ENCODE measurements around the gene S1PR4.

DNA sequence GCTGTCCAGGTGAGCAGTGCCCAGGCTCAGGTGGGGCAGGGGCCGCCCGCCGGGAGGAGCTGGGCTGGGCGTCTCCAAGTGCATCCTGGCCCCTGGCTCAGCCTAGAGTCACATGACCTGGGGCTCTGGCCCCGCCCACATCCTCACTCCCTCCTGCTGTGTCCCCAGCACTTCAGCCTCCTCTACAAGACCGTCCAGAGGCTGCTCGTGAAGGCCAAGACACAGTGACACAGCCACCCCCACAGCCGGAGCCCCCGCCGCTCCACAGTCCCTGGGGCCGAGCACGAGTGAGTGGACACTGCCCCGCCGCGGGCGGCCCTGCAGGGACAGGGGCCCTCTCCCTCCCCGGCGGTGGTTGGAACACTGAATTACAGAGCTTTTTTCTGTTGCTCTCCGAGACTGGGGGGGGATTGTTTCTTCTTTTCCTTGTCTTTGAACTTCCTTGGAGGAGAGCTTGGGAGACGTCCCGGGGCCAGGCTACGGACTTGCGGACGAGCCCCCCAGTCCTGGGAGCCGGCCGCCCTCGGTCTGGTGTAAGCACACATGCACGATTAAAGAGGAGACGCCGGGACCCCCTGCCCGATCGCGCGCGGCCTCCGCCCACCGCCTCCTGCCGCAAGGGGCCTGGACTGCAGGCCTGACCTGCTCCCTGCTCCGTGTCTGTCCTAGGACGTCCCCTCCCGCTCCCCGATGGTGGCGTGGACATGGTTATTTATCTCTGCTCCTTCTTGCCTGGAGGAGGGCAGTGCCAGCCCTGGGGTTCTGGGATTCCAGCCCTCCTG is 29.1 kb downstream of the S1PR4 start:
- TF ChIP-seq, protein P1, sequence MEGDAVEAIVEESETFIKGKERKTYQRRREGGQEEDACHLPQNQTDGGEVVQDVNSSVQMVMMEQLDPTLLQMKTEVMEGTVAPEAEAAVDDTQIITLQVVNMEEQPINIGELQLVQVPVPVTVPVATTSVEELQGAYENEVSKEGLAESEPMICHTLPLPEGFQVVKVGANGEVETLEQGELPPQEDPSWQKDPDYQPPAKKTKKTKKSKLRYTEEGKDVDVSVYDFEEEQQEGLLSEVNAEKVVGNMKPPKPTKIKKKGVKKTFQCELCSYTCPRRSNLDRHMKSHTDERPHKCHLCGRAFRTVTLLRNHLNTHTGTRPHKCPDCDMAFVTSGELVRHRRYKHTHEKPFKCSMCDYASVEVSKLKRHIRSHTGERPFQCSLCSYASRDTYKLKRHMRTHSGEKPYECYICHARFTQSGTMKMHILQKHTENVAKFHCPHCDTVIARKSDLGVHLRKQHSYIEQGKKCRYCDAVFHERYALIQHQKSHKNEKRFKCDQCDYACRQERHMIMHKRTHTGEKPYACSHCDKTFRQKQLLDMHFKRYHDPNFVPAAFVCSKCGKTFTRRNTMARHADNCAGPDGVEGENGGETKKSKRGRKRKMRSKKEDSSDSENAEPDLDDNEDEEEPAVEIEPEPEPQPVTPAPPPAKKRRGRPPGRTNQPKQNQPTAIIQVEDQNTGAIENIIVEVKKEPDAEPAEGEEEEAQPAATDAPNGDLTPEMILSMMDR (conservative IDR thresholded peaks at IDR 0.05; ENCODE audit: low read depth in 2 of 2), result no peak
- TF ChIP-seq, protein P2, sequence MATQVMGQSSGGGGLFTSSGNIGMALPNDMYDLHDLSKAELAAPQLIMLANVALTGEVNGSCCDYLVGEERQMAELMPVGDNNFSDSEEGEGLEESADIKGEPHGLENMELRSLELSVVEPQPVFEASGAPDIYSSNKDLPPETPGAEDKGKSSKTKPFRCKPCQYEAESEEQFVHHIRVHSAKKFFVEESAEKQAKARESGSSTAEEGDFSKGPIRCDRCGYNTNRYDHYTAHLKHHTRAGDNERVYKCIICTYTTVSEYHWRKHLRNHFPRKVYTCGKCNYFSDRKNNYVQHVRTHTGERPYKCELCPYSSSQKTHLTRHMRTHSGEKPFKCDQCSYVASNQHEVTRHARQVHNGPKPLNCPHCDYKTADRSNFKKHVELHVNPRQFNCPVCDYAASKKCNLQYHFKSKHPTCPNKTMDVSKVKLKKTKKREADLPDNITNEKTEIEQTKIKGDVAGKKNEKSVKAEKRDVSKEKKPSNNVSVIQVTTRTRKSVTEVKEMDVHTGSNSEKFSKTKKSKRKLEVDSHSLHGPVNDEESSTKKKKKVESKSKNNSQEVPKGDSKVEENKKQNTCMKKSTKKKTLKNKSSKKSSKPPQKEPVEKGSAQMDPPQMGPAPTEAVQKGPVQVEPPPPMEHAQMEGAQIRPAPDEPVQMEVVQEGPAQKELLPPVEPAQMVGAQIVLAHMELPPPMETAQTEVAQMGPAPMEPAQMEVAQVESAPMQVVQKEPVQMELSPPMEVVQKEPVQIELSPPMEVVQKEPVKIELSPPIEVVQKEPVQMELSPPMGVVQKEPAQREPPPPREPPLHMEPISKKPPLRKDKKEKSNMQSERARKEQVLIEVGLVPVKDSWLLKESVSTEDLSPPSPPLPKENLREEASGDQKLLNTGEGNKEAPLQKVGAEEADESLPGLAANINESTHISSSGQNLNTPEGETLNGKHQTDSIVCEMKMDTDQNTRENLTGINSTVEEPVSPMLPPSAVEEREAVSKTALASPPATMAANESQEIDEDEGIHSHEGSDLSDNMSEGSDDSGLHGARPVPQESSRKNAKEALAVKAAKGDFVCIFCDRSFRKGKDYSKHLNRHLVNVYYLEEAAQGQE (IDR thresholded peaks at IDR 0.05; ENCODE audit: unreplicated experiment), result no peak
- no peak for TF ChIP-seq CREB1 (CRISPR knock-in tag; IDR thresholded peaks at IDR 0.05; ENCODE audit: low read depth)
- no peak for TF ChIP-seq EZH2phosphoT487 (IDR thresholded peaks at IDR 0.05; ENCODE audit: unreplicated experiment)
- no peak for TF ChIP-seq EZH2 (IDR thresholded peaks at IDR 0.05; ENCODE audit: low read depth, unreplicated experiment)
- TF ChIP-seq JUNB (IDR thresholded peaks at IDR 0.05; ENCODE audit: unreplicated experiment), result no peak
- TF ChIP-seq POLR2AphosphoS5 (IDR thresholded peaks at IDR 0.05; ENCODE audit: low read depth), result no peak

Data from GM23338 (cell line).